HCT116 (cell line): ENCODE measurements around the gene IQGAP3.

Source experiments
- CEBPB ChIP-seq: IDR thresholded peaks from 2 replicates; pipeline ENCODE4 v1.6.1; 2012; ENCODE audit warnings: low read depth
- ELF1 ChIP-seq: IDR thresholded peaks from 2 replicates; pipeline ENCODE4 v1.6.1; 2012; ENCODE audit warnings: low read depth, borderline replicate concordance
- EZH2 ChIP-seq: fragments of 200-600 bp; sonication (generic); IDR thresholded peaks from 2 replicates; pipeline ENCODE4 v1.6.1; 2017; ENCODE audit warnings: antibody characterized with exemption, mixed run types
- EZH2phosphoT487 ChIP-seq: fragments of 200-600 bp; IDR thresholded peaks from 2 replicates; pipeline ENCODE4 v1.6.1; 2018; ENCODE audit warnings: antibody characterized with exemption, borderline replicate concordance
- JUND ChIP-seq: IDR thresholded peaks from 2 replicates; pipeline ENCODE4 v1.6.1; 2012
- POLR2A ChIP-seq: IDR thresholded peaks from 2 replicates; pipeline ENCODE4 v1.7.0; 2011; ENCODE audit warnings: borderline replicate concordance; ENCODE audit not compliant: insufficient read depth, insufficient read length; ENCODE audit errors: extremely low read depth
- POLR2AphosphoS5 ChIP-seq: IDR thresholded peaks from 2 replicates; pipeline ENCODE4 v1.6.1; 2011; ENCODE audit warnings: mild to moderate bottlenecking, low read depth, low read length, moderate library complexity
- RAD21 ChIP-seq: IDR thresholded peaks from 2 replicates; pipeline ENCODE4 v1.6.1; 2012; ENCODE audit warnings: low read depth, mild to moderate bottlenecking
- SP1 ChIP-seq: IDR thresholded peaks from 2 replicates; pipeline ENCODE4 v1.6.1; 2012; ENCODE audit warnings: low read depth
- TCF7L2 ChIP-seq: IDR thresholded peaks from 2 replicates; pipeline ENCODE4 v1.7.0; 2011; ENCODE audit warnings: borderline replicate concordance, inconsistent platforms; ENCODE audit not compliant: insufficient read depth, insufficient read length; ENCODE audit errors: extremely low read depth
- TF ChIP-seq, protein P1 (sequence below), 3 experiments: fragments of 200-600 bp in 1 of 3; sonication (generic) in 1 of 3; IDR thresholded peaks in 2 of 3; conservative IDR thresholded peaks in 1 of 3; 2 replicates each; pipeline ENCODE4 v1.5.1; 2012 to 2017; ENCODE audit warnings: low read depth in 2 of 3, low read length in 2 of 3, antibody characterized with exemption in 1 of 3, borderline replicate concordance in 1 of 3, control low read depth in 1 of 3, mild to moderate bottlenecking in 1 of 3, mixed read lengths in 1 of 3, mixed run types in 1 of 3, moderate library complexity in 1 of 3; ENCODE audit not compliant: insufficient read depth in 1 of 3
- TF ChIP-seq, protein P2 (sequence below): IDR thresholded peaks from 2 replicates; pipeline ENCODE4 v1.6.1; 2011; ENCODE audit warnings: mild to moderate bottlenecking, low read length, moderate library complexity; ENCODE audit not compliant: insufficient replicate concordance; ENCODE audit errors: extremely low read depth
- TF ChIP-seq, protein P3 (sequence below): IDR thresholded peaks from 2 replicates; pipeline ENCODE4 v1.6.1; 2012

DNA sequence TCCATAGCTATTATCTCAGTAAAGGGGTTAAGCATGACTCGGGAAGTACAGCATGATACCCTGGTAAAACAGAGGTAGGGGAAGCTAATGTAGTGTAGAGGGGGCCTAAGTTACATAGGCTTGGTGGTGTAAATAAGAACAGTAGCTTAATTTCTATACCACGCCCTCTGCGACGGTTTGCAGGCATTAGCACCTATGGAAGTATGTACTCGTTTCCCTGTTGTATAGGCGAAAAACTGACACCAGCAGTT, 18.7 kb upstream of the IQGAP3 start:
- TF ChIP-seq, protein P1, sequence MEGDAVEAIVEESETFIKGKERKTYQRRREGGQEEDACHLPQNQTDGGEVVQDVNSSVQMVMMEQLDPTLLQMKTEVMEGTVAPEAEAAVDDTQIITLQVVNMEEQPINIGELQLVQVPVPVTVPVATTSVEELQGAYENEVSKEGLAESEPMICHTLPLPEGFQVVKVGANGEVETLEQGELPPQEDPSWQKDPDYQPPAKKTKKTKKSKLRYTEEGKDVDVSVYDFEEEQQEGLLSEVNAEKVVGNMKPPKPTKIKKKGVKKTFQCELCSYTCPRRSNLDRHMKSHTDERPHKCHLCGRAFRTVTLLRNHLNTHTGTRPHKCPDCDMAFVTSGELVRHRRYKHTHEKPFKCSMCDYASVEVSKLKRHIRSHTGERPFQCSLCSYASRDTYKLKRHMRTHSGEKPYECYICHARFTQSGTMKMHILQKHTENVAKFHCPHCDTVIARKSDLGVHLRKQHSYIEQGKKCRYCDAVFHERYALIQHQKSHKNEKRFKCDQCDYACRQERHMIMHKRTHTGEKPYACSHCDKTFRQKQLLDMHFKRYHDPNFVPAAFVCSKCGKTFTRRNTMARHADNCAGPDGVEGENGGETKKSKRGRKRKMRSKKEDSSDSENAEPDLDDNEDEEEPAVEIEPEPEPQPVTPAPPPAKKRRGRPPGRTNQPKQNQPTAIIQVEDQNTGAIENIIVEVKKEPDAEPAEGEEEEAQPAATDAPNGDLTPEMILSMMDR (IDR thresholded peaks at IDR 0.05 in 2 of 3, conservative IDR thresholded peaks at IDR 0.05 in 1 of 3; ENCODE audit: borderline replicate concordance in 1 of 3, insufficient read depth in 1 of 3, low read depth in 2 of 3, low read length in 2 of 3) = no peak
- TF ChIP-seq SP1 (no peak), JUND (no peak), EZH2phosphoT487 (no peak), EZH2 (no peak), RAD21 (no peak), TCF7L2 (no peak), CEBPB (no peak), POLR2A (no peak), ELF1 (no peak), POLR2AphosphoS5 (no peak)
- TF ChIP-seq, protein P2, sequence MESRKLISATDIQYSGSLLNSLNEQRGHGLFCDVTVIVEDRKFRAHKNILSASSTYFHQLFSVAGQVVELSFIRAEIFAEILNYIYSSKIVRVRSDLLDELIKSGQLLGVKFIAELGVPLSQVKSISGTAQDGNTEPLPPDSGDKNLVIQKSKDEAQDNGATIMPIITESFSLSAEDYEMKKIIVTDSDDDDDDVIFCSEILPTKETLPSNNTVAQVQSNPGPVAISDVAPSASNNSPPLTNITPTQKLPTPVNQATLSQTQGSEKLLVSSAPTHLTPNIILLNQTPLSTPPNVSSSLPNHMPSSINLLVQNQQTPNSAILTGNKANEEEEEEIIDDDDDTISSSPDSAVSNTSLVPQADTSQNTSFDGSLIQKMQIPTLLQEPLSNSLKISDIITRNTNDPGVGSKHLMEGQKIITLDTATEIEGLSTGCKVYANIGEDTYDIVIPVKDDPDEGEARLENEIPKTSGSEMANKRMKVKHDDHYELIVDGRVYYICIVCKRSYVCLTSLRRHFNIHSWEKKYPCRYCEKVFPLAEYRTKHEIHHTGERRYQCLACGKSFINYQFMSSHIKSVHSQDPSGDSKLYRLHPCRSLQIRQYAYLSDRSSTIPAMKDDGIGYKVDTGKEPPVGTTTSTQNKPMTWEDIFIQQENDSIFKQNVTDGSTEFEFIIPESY = no peak
- TF ChIP-seq, protein P3, sequence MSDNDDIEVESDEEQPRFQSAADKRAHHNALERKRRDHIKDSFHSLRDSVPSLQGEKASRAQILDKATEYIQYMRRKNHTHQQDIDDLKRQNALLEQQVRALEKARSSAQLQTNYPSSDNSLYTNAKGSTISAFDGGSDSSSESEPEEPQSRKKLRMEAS = no peak
